CD4-positive, alpha-beta memory T cell (primary cell): Measurements from ENCODE around the gene SGMS2. TPM values are rescaled to one million over a fixed set of nuclear protein-coding genes. Genes with fewer than 3 reads are reported as not detected.

ENCODE experiments used
- CTCF ChIA-PET: fragments of 350-600 bp; sonication (Branson Sonifier 250); formaldehyde crosslinking; loops from one replicate; lab custom pipeline; 2021; ENCODE audit warnings: inconsistent platforms; ENCODE audit not compliant: partially characterized antibody; lab: Charles Lee
- POLR2A ChIA-PET: fragments of 350-600 bp; sonication (Branson Sonifier 250); formaldehyde crosslinking; loops from one replicate; lab custom pipeline; 2021; ENCODE audit not compliant: partially characterized antibody; lab: Charles Lee
- DNase-seq, 5 donors: peaks; one replicate each; pipeline versions ENCODE4 v3.0.0 to v3.0.0-alpha.2; 2020 to 2022; ENCODE audit warnings: mixed read lengths in 1 of 5
- H3K27ac ChIP-seq: one replicate; pipeline ENCODE4 v1.7.0; 2013; ENCODE audit warnings: low read depth, low read length
- H3K27me3 ChIP-seq: 2 replicates; pipeline ENCODE4 v1.7.0; 2013; ENCODE audit warnings: mild to moderate bottlenecking, low read length, moderate library complexity; ENCODE audit not compliant: insufficient read depth
- H3K36me3 ChIP-seq: 2 replicates; pipeline ENCODE4 v1.7.0; 2013; ENCODE audit warnings: mild to moderate bottlenecking, low read length, moderate library complexity; ENCODE audit not compliant: insufficient read depth
- H3K4me1 ChIP-seq: 2 replicates; pipeline ENCODE4 v1.7.0; 2013; ENCODE audit warnings: mild to moderate bottlenecking, low read length, moderate library complexity; ENCODE audit not compliant: insufficient read depth
- H3K4me3 ChIP-seq, 2 donors: one replicate each; pipeline ENCODE4 v1.7.0; 2013; ENCODE audit warnings: low read length in 2 of 2, mild to moderate bottlenecking in 1 of 2
- H3K9me3 ChIP-seq, 2 donors: one replicate each; pipeline ENCODE4 v1.7.0; 2013; ENCODE audit warnings: low read length in 2 of 2, control low read depth in 1 of 2; ENCODE audit not compliant: control insufficient read depth in 1 of 2
- H3K27ac Mint-ChIP-seq, 7 donors: one replicate each; pipeline ENCODE4 v1.8.0; 2020 to 2021; ENCODE audit warnings: mixed read lengths in 7 of 7, mild to moderate bottlenecking in 6 of 7, inconsistent platforms in 3 of 7, moderate library complexity in 3 of 7
- H3K27me3 Mint-ChIP-seq, 2 donors: one replicate each; pipeline ENCODE4 v1.8.0; 2020 to 2021; ENCODE audit warnings: mixed read lengths in 2 of 2
- H3K36me3 Mint-ChIP-seq, 2 donors: one replicate each; pipeline ENCODE4 v1.8.0; 2020 to 2021; ENCODE audit warnings: mixed read lengths in 2 of 2, inconsistent platforms in 1 of 2, mild to moderate bottlenecking in 1 of 2
- H3K4me1 Mint-ChIP-seq, 4 donors: one replicate each; pipeline ENCODE4 v1.8.0; 2020 to 2021; ENCODE audit warnings: mixed read lengths in 4 of 4, mild to moderate bottlenecking in 1 of 4
- H3K4me3 Mint-ChIP-seq, 8 donors: one replicate each; pipeline ENCODE4 v1.8.0; 2020 to 2021; ENCODE audit warnings: mixed read lengths in 8 of 8, mild to moderate bottlenecking in 7 of 8, moderate library complexity in 6 of 8, inconsistent platforms in 3 of 8
- H3K9me3 Mint-ChIP-seq, 8 donors: one replicate each; pipeline ENCODE4 v1.8.0; 2020 to 2021; ENCODE audit warnings: mixed read lengths in 8 of 8, mild to moderate bottlenecking in 5 of 8, inconsistent platforms in 3 of 8, moderate library complexity in 1 of 8
- intact Hi-C: fragments of 100-400 bp; cut with micrococcal nuclease; formaldehyde crosslinking; loops from one replicate; pipeline ENCODE4 v1.15.1; 2023
- polyA plus RNA-seq, 2 donors: library from polyadenylated mRNA; unstranded; fragments of 300-500 nt; fragmentation: Illumina TruSeq; gene quantifications; one replicate each; pipeline ENCODE4 v1.2.3, GENCODE V29; 2021
- total RNA-seq, 2 experiments: library from RNA; stranded (reverse); gene quantifications; one replicate each; pipeline ENCODE4 v1.2.3, GENCODE V29; 2021

The SGMS2 gene
- total and polyA plus RNA-seq, 4 experiments from 2014 or later = 0.28 to 0.67 TPM; not detected in 2

DNA sequence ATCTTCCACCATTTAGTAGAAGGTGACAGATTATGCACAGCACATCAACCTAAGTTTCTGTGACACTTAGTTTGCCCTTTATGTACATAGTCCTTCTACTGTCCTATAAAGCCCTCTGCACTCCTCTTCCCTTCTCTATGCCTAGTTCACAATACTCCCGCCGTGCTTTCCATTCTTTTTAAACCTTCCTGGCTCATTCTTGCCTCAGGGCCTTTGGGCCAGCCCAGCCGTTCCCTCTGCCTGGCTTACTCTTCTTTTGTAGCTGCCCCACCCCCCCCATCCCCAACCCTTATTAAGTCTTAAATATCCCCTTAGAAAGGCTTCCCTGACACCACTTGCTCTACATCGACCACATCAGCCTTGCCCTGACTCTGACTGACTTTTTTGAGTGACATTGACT lies 33.0 kb downstream of the SGMS2 start:
- peaks cover 0 to 4% (median 1%) of the 10 kb centered on the region in 4 donors for H3K4me1 Mint-ChIP-seq
- H3K27ac Mint-ChIP-seq = no peak overlapping the region
- Histone ChIP-seq H3K9me3 (no peaks in the 10 kb centered on the region), H3K4me1 (peaks cover 4% of the 10 kb centered on the region), H3K4me3 (no peak overlapping the region), H3K27ac (no peak overlapping the region), H3K27me3 (peaks cover 6% of the 10 kb centered on the region), H3K36me3 (no peaks in the 10 kb centered on the region)
- CTCF ChIA-PET = no interaction called here
- peaks cover 25 to 36% of the 10 kb centered on the region in 2 donors for H3K27me3 Mint-ChIP-seq
- no peak overlapping the region for H3K4me3 Mint-ChIP-seq
- no peaks in the 10 kb centered on the region for H3K36me3 Mint-ChIP-seq
- POLR2A ChIA-PET = no interaction called here
- intact Hi-C loops = no loop called here
- DNase-seq = no peak
- H3K9me3 Mint-ChIP-seq = no peaks in the 10 kb centered on the region

DNA sequence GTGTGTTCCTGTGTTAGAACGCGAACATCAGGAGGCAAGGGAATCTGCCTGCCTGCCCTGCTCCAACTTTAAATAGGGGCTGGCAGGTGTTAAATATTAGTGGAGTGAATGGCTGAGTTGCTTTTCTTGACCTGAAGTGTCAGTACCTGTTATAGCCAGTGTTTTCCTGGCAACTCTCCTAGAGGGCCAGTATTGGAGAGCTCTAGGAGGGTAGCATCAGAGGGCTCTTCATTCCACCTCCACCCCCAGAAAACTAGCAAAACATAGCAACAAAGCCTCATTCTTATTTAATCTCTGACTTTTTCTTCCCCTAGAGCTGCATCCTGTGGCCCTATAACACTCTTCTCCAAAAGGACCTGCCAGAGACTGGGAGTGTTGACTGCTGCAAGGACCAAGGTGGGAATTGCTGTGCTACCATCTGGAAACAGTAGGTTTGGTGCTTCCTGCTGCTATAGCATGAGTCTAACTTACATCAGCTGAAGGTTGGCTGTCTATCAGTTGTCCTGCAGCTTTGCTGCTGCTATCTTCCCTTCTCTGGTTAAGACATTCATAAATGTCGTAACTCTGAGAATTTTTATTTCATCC lies 33.5 kb downstream of the SGMS2 start:
- Mint-ChIP-seq H3K9me3 (no peaks in the 10 kb centered on the region), H3K27ac (no peak overlapping the region), H3K36me3 (no peaks in the 10 kb centered on the region), H3K4me1 (peaks cover 0 to 6% (median 1%) of the 10 kb centered on the region in 4 donors), H3K4me3 (no peak overlapping the region), H3K27me3 (peaks cover 27 to 38% of the 10 kb centered on the region in 2 donors)
- Histone ChIP-seq H3K4me3 (no peak overlapping the region), H3K9me3 (no peaks in the 10 kb centered on the region), H3K36me3 (no peaks in the 10 kb centered on the region), H3K27ac (no peak overlapping the region), H3K27me3 (peaks cover 6% of the 10 kb centered on the region), H3K4me1 (peaks cover 5% of the 10 kb centered on the region)
- DNase-seq = no peak
- ChIA-PET POLR2A (no interaction called here), CTCF (no interaction called here)
- intact Hi-C loops = no loop called here

DNA sequence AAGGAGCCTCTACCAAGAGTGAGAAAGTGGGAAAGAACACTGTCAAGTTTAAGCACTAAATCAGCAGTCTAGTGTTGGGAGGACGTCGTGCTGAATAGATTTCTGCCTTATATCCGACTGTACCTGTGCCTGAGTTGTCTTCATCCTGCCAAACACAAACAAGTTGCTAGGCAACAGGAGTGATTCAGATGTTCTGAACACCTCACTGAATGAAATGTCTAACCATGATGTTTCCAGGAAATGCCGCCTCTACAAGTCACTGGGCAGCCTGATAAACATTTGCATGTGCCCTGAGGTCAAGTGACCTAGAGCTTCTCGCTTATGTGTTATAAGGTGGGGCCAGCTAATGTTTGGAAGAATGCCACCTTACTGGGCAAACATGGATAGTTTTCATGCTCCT lies 37.9 kb downstream of the SGMS2 start:
- intact Hi-C loops = no loop called here
- Mint-ChIP-seq H3K27me3 (peaks cover 12 to 21% of the 10 kb centered on the region in 2 donors), H3K36me3 (no peaks in the 10 kb centered on the region), H3K4me1 (peaks cover 0 to 6% (median 1%) of the 10 kb centered on the region in 4 donors), H3K9me3 (no peaks in the 10 kb centered on the region), H3K4me3 (no peak overlapping the region), H3K27ac (peak overlapping the region in 1 of 7 donors; percentile 20)
- peak in 4 of 5 donors; percentile 1 to 28 (median 16) for DNase-seq
- H3K27me3 ChIP-seq = peaks cover 6% of the 10 kb centered on the region
- no peaks in the 10 kb centered on the region for H3K36me3 ChIP-seq
- H3K9me3 ChIP-seq = no peaks in the 10 kb centered on the region
- H3K4me3 ChIP-seq = no peak overlapping the region
- CTCF ChIA-PET = no interaction called here
- H3K4me1 ChIP-seq = peaks cover 5% of the 10 kb centered on the region
- no peak overlapping the region for H3K27ac ChIP-seq
- POLR2A ChIA-PET = no interaction called here

DNA sequence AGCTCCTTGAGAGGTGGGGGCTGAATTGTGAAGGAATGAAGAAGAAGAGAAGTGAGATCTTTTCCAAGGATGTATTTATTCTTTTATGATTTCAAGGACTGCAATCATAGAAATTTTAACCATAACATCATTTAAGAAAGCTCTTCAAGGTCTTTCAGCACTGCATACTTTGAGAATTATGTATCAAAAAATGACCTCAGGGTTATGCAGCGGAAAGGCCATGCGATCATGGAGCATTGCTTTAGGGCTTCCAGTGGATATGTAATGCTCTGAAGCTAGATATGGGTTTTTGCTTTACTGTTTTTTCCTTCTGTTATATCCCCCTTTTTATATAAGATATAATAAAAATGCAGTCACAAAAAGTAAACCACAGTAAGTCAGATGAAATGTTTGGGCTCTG lies 38.7 kb downstream of the SGMS2 start:
- intact Hi-C loops = no loop called here
- H3K9me3 Mint-ChIP-seq = no peaks in the 10 kb centered on the region
- DNase-seq = no peak
- Histone ChIP-seq H3K9me3 (no peaks in the 10 kb centered on the region), H3K36me3 (no peaks in the 10 kb centered on the region), H3K4me1 (peaks cover 5% of the 10 kb centered on the region), H3K27ac (no peak overlapping the region), H3K4me3 (no peak overlapping the region), H3K27me3 (peaks cover 6% of the 10 kb centered on the region)
- no peak overlapping the region for H3K27ac Mint-ChIP-seq
- no peak overlapping the region for H3K4me3 Mint-ChIP-seq
- POLR2A ChIA-PET = no interaction called here
- peaks cover 0 to 6% (median 1%) of the 10 kb centered on the region in 4 donors for H3K4me1 Mint-ChIP-seq
- peaks cover 9 to 13% of the 10 kb centered on the region in 2 donors for H3K27me3 Mint-ChIP-seq
- no peaks in the 10 kb centered on the region for H3K36me3 Mint-ChIP-seq
- CTCF ChIA-PET = no interaction called here

DNA sequence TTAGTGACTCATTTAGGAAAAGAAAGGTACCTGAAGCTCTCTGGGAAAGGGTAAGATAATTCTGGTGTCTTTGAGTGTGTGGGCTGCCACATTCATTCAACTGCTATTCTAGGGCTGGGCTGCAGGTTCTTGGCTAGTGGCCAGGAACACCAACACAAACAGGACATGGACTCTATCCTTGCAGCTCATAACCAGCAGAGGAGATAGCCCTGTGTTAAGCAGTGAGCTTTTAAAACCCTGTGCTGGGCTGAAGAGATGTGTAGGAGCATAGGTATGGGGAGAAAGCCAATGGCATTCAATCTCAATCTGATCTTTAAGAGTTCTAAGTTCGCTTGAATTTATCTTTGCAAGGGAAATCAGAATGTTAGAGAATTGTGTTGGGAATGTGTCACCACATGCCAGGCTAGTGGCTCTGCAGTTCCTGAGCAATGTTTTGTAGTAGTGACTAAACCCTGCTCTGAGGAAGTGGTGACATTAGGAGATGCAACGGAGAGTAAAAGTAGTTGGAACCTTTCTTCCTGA lies 39.2 kb downstream of the SGMS2 start:
- intact Hi-C loops = no loop called here
- no peak for DNase-seq
- Mint-ChIP-seq H3K27ac (no peak overlapping the region), H3K4me1 (peaks cover 0 to 6% (median 1%) of the 10 kb centered on the region in 4 donors), H3K27me3 (peaks cover 5 to 10% of the 10 kb centered on the region in 2 donors), H3K36me3 (no peaks in the 10 kb centered on the region), H3K9me3 (no peaks in the 10 kb centered on the region), H3K4me3 (no peak overlapping the region)
- no peaks in the 10 kb centered on the region for H3K36me3 ChIP-seq
- peaks cover 5% of the 10 kb centered on the region for H3K4me1 ChIP-seq
- H3K27ac ChIP-seq = no peak overlapping the region
- H3K27me3 ChIP-seq = peaks cover 6% of the 10 kb centered on the region
- ChIA-PET POLR2A (no interaction called here), CTCF (no interaction called here)
- H3K4me3 ChIP-seq = no peak overlapping the region
- H3K9me3 ChIP-seq = no peaks in the 10 kb centered on the region

DNA sequence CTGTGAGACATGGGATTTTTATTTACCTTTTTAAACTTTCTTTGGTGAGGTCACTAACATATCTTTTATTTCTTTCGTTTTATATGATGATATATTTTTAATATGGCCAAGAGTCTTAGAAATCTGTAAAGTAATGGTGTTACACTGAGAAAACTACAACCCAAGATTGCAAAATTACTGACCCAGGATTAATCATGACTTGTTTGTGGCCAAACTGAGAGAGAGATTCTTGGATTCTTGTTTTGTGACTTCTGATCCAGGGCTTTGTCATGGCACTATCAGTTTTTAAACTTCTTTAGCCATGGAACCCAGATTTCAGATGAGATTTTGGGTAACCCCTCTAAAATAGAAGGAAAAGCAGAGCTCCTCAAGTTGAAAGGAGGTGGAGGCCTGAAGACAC lies 42.0 kb downstream of the SGMS2 start:
- no peak overlapping the region for H3K4me3 Mint-ChIP-seq
- H3K4me3 ChIP-seq = no peak overlapping the region
- intact Hi-C loops = no loop called here
- H3K36me3 Mint-ChIP-seq = no peaks in the 10 kb centered on the region
- H3K9me3 ChIP-seq = no peaks in the 10 kb centered on the region
- H3K36me3 ChIP-seq = no peaks in the 10 kb centered on the region
- H3K27ac ChIP-seq = no peak overlapping the region
- peaks cover 0 to 6% (median 1%) of the 10 kb centered on the region in 4 donors for H3K4me1 Mint-ChIP-seq
- H3K27ac Mint-ChIP-seq = no peak overlapping the region
- ChIA-PET CTCF (no interaction called here), POLR2A (no interaction called here)
- peaks cover 4 to 7% of the 10 kb centered on the region in 2 donors for H3K27me3 Mint-ChIP-seq
- no peak for DNase-seq
- no peaks in the 10 kb centered on the region for H3K27me3 ChIP-seq
- H3K9me3 Mint-ChIP-seq = no peaks in the 10 kb centered on the region
- H3K4me1 ChIP-seq = peaks cover 5% of the 10 kb centered on the region

DNA sequence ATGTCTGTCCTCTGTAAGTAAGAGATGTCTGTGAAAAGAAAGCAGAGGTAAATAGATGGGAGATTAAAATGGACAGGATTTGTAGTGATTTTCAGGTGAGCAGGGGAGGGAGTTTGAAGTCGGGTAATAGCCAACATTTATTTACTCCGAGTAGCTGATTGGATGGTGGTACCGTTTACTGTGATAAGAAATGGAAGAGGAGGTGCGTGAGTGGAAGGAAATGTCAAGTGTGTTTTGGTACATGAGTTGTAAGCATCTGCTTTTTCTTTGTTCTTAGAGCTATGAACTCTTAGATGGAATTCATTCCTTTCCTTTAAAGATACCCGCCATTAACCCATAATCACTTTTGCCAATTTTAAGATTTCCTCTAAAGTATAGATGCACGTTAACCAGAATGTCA lies 45.5 kb downstream of the SGMS2 start:
- intact Hi-C loops = no loop called here
- H3K27me3 Mint-ChIP-seq = peaks cover 3 to 6% of the 10 kb centered on the region in 2 donors
- H3K4me1 Mint-ChIP-seq = peaks cover 0 to 4% (median 0%) of the 10 kb centered on the region in 4 donors
- POLR2A ChIA-PET = no interaction called here
- DNase-seq = no peak
- Histone ChIP-seq H3K36me3 (no peaks in the 10 kb centered on the region), H3K4me1 (no peaks in the 10 kb centered on the region), H3K27ac (no peak overlapping the region), H3K27me3 (no peaks in the 10 kb centered on the region), H3K4me3 (no peak overlapping the region), H3K9me3 (no peaks in the 10 kb centered on the region)
- no peak overlapping the region for H3K27ac Mint-ChIP-seq
- H3K36me3 Mint-ChIP-seq = no peaks in the 10 kb centered on the region
- peaks cover 0 to 1% (median 0%) of the 10 kb centered on the region in 8 donors for H3K9me3 Mint-ChIP-seq
- no peak overlapping the region for H3K4me3 Mint-ChIP-seq
- CTCF ChIA-PET = no interaction called here
